GM21381 (cell line): Measurements from ENCODE around the gene DBH.

Experiments used
- ATAC-seq: cut with Tn5 transposase; IDR thresholded peaks from one replicate; pipeline ENCODE4 v1.9.1; 2021; ENCODE audit warnings: mild to moderate bottlenecking, moderate library complexity; ENCODE audit not compliant: unreplicated experiment

The DBH gene

GRCh38 chr9:133693703-133694529, 57.8 kb downstream of the DBH start:
- ATAC-seq = no peak

GRCh38 chr9:133694686-133695085, 58.5 kb downstream of the DBH start:
- no peak for ATAC-seq

- ATAC-seq = no peak
Observed at GRCh38 chr9:133696071-133696472, 59.9 kb downstream of the DBH start.

GRCh38 chr9:133699546-133699945, 63.4 kb downstream of the DBH start:
- ATAC-seq = no peak

- no peak for ATAC-seq
Observed at GRCh38 chr9:133700819-133701320, 64.7 kb downstream of the DBH start.

- no peak for ATAC-seq
Observed at GRCh38 chr9:133701321-133701980, 65.3 kb downstream of the DBH start.

- ATAC-seq = no peak
Observed at GRCh38 chr9:133701981-133702797, 66.0 kb downstream of the DBH start.

GRCh38 chr9:133702798-133703590, 66.8 kb downstream of the DBH start:
- ATAC-seq = no peak

- ATAC-seq = no peak
Observed at GRCh38 chr9:133703591-133704399, 67.6 kb downstream of the DBH start.

- ATAC-seq = no peak
Observed at GRCh38 chr9:133704711-133705181, 68.6 kb downstream of the DBH start.

- ATAC-seq = no peak
Observed at GRCh38 chr9:133705576-133705975, 69.4 kb downstream of the DBH start.

- no peak for ATAC-seq
Observed at GRCh38 chr9:133706307-133707050, 70.3 kb downstream of the DBH start.

- no peak for ATAC-seq
Observed at GRCh38 chr9:133707065-133707762, 71.1 kb downstream of the DBH start.

- ATAC-seq = no peak
Observed at GRCh38 chr9:133707763-133708245, 71.6 kb downstream of the DBH start.

- no peak for ATAC-seq
Observed at GRCh38 chr9:133708246-133709014, 72.3 kb downstream of the DBH start.
